ENCODE measurements around the gene PTPRT.

GRCh38 chr20:42938441-42939205 lies 251.1 kb downstream of the PTPRT start:
- TF ChIP-seq POLR2A (IDR thresholded peaks at IDR 0.05) (no peak), CTCF (IDR thresholded peaks at IDR 0.05) (no peak)
